Dendritic cell treated with granulocyte-macrophage colony-stimulating factor and Interleukin-4, amounts not matched to agents 40 ng/mL and 50 ng/mL, for 4 days (primary cell): ENCODE data around the gene SCARF2.
"Not testable (repeated sequence)": the region's sequence is repeated elsewhere in the genome, so short reads cannot be mapped to it uniquely, and the experiment has no call there.

Experiments used
- H3K27ac Mint-ChIP-seq: one replicate; pipeline ENCODE4 v1.8.0; 2022; ENCODE audit warnings: mild to moderate bottlenecking, mixed read lengths
- H3K27me3 Mint-ChIP-seq: one replicate; pipeline ENCODE4 v1.8.0; 2022; ENCODE audit warnings: mild to moderate bottlenecking, mixed read lengths
- H3K36me3 Mint-ChIP-seq: one replicate; pipeline ENCODE4 v1.8.0; 2022; ENCODE audit warnings: low read depth, mixed read lengths
- H3K4me1 Mint-ChIP-seq: one replicate; pipeline ENCODE4 v1.8.0; 2022; ENCODE audit warnings: low read depth, mixed read lengths
- H3K4me3 Mint-ChIP-seq: one replicate; pipeline ENCODE4 v1.8.0; 2022; ENCODE audit warnings: mild to moderate bottlenecking, moderate library complexity, mixed read lengths
- H3K9me3 Mint-ChIP-seq: one replicate; pipeline ENCODE4 v1.8.0; 2022; ENCODE audit warnings: mixed read lengths
- intact Hi-C: fragments of 100-400 bp; cut with micrococcal nuclease; formaldehyde crosslinking; loops from one replicate; pipeline ENCODE4 v1.15.0; 2022

Gene SCARF2

GRCh38 chr22:20384171-20384570 lies 53.5 kb downstream of the SCARF2 start:
- H3K4me3 Mint-ChIP-seq = no peak overlapping the region
- intact Hi-C loops = no loop called here
- H3K36me3 Mint-ChIP-seq = no peaks in the 10 kb centered on the region
- H3K9me3 Mint-ChIP-seq = peaks cover 5% of the 10 kb centered on the region
- H3K4me1 Mint-ChIP-seq = no peaks in the 10 kb centered on the region
- peaks cover 5% of the 10 kb centered on the region for H3K27me3 Mint-ChIP-seq
- no peak overlapping the region for H3K27ac Mint-ChIP-seq

DNA sequence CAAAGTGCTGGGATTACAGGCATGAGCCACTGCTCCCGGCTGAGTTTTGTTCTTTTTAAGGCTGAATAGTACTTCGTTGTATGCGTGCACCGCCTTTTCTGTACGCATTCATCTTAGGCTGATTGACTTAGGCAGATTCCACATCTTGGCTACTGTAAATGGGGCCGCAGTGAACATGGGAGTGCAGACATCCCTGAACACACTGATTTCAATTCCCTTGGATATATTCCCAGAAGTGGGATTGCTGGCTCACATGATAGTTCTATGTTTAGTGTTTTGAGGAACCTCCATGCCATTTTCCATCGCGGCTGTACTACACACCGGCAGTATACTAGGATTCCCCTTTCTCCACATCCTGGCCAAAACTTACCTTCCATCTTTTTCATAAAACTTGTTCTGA lies 54.1 kb downstream of the SCARF2 start:
- H3K27me3 Mint-ChIP-seq = peaks cover 5% of the 10 kb centered on the region

GRCh38 chr22:20380486-20380885 lies 57.1 kb downstream of the SCARF2 start:
- no peaks in the 10 kb centered on the region for H3K9me3 Mint-ChIP-seq
- H3K4me3 Mint-ChIP-seq = no peak overlapping the region

More for the DNA sequence above, 54.1 kb downstream of the SCARF2 start:
- Mint-ChIP-seq H3K4me3 (no peak overlapping the region), H3K4me1 (no peaks in the 10 kb centered on the region), H3K9me3 (no peaks in the 10 kb centered on the region), H3K27ac (no peak overlapping the region), H3K36me3 (no peaks in the 10 kb centered on the region)
- intact Hi-C loops = no loop called here

GRCh38 chr22:20378684-20379083 lies 58.9 kb downstream of the SCARF2 start:
- H3K27ac Mint-ChIP-seq, H3K36me3 Mint-ChIP-seq, H3K9me3 Mint-ChIP-seq, H3K4me1 Mint-ChIP-seq, H3K27me3 Mint-ChIP-seq, intact Hi-C loops, H3K4me3 Mint-ChIP-seq: not testable (repeated sequence)

More at GRCh38 chr22:20380486-20380885, 57.1 kb downstream of the SCARF2 start:
- Mint-ChIP-seq H3K27me3 (peaks cover 5% of the 10 kb centered on the region), H3K27ac (no peak overlapping the region), H3K4me1 (no peaks in the 10 kb centered on the region), H3K36me3 (no peaks in the 10 kb centered on the region)
- intact Hi-C loops = no loop called here

GRCh38 chr22:20378110-20378509 lies 59.5 kb downstream of the SCARF2 start:
- H3K9me3 Mint-ChIP-seq = no peaks in the 10 kb centered on the region
- no peaks in the 10 kb centered on the region for H3K36me3 Mint-ChIP-seq
- H3K27me3 Mint-ChIP-seq = peaks cover 5% of the 10 kb centered on the region
- intact Hi-C loops = no loop called here
- H3K4me3 Mint-ChIP-seq = no peak overlapping the region
- no peak overlapping the region for H3K27ac Mint-ChIP-seq
- H3K4me1 Mint-ChIP-seq = no peaks in the 10 kb centered on the region

DNA sequence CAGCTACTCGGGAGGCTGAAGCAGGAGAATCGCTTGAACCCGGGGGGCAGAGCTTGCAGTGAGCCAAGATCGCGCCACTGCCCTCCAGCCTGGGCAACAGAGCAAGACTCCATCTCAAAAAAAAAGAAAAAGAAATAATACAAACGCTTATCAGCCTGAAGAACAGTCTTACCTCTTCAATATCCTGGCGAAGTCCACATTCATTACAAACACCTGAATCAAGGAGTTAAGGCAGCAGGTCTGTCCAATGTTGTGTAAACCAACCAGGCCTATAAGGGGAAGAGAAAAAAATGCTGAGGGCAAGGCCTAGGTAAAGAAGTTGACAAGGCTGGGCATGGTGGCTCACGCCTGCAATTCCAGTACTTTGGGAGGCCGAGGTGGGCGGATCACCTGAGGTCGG lies 60.6 kb downstream of the SCARF2 start:
- H3K9me3 Mint-ChIP-seq, intact Hi-C loops, H3K27ac Mint-ChIP-seq, H3K27me3 Mint-ChIP-seq, H3K4me3 Mint-ChIP-seq, H3K36me3 Mint-ChIP-seq, H3K4me1 Mint-ChIP-seq: not testable (repeated sequence)

DNA sequence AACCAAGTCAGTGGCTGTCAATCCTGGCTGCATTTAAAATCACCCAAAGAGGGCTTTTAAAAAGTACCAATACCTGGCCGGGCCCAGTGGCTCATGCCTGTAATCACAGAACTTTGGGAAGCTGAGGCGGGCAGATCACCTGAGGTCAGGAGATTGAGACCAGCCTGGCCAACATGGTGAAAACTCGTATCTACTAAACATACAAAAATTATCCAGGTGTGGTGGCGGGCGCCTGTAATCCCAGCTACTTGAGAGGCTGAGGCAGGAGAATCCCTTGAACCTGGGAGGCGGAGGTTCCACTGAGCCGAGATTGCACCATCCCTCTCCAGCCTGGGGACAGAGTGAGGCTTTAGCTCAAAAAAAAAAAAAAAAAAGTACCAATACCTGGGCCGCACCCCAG lies 61.3 kb downstream of the SCARF2 start:
- H3K36me3 Mint-ChIP-seq, H3K27me3 Mint-ChIP-seq, H3K27ac Mint-ChIP-seq, H3K9me3 Mint-ChIP-seq, intact Hi-C loops, H3K4me3 Mint-ChIP-seq, H3K4me1 Mint-ChIP-seq: not testable (repeated sequence)
